Stimulated activated CD8-positive, alpha-beta memory T cell treated with anti-CD3 and anti-CD28 coated beads, Interleukin-4, amount 100 ng/mL, for 24 hours (primary cell): ENCODE data around the gene HUS1B.
A peak's percentile ranks its signal among the peaks of the same experiment; 100 is the strongest.
"Not testable (repeated sequence)": the region's sequence is repeated elsewhere in the genome, so short reads cannot be mapped to it uniquely, and the experiment has no call there.

Experiments used
- DNase-seq: peaks from one replicate; pipeline ENCODE4 v3.0.0-alpha.2; 2020; ENCODE audit warnings: low read depth

The HUS1B gene

GRCh38 chr6:656460-657252 lies at the start of gene HUS1B:
Gene HUS1B (minus strand): TSS chr6:657100. CDS start chr6:656944, 156 bp downstream.
- DNase-seq, result no peak

- DNase-seq, result no peak
These were observed 49.2 kb upstream of the HUS1B start for GRCh38 chr6:706146-706545.

- DNase-seq, result no peak
These were observed 48.1 kb upstream of the HUS1B start for GRCh38 chr6:705047-705446.

GRCh38 chr6:704046-704445 lies 47.1 kb upstream of the HUS1B start:
- no peak for DNase-seq

GRCh38 chr6:703552-703951 lies 46.7 kb upstream of the HUS1B start:
- no peak for DNase-seq

GRCh38 chr6:701700-702479 lies 45.0 kb upstream of the HUS1B start:
- DNase-seq, result no peak

- no peak for DNase-seq
These were observed 44.3 kb upstream of the HUS1B start for GRCh38 chr6:701215-701614.

GRCh38 chr6:700490-700889 lies 43.6 kb upstream of the HUS1B start:
- no peak for DNase-seq

- DNase-seq, result no peak
These were observed 42.4 kb upstream of the HUS1B start for GRCh38 chr6:699319-699718.

- not testable (repeated sequence) for DNase-seq
These were observed 37.7 kb upstream of the HUS1B start for GRCh38 chr6:694431-695126.

GRCh38 chr6:693723-694009 lies 36.8 kb upstream of the HUS1B start:
- DNase-seq, result no peak

- DNase-seq, result peak; percentile 78
These were observed 36.2 kb upstream of the HUS1B start, which contains the start of gene EXOC2 for GRCh38 chr6:692858-693722. Gene EXOC2 (minus strand): TSS chr6:693139. CDS start chr6:637818, 55,321 bp downstream.

- DNase-seq, result peak; percentile 63
These were observed 35.5 kb upstream of the HUS1B start for GRCh38 chr6:692356-692851.

- no peak for DNase-seq
These were observed 32.3 kb upstream of the HUS1B start for GRCh38 chr6:689223-689622.

- DNase-seq, result no peak
These were observed 29.6 kb upstream of the HUS1B start for GRCh38 chr6:686497-686896.

- DNase-seq, result no peak
These were observed 28.1 kb upstream of the HUS1B start for GRCh38 chr6:684831-685636.

- DNase-seq, result no peak
These were observed 27.0 kb upstream of the HUS1B start for GRCh38 chr6:683742-684440.

GRCh38 chr6:680666-681340 lies 23.9 kb upstream of the HUS1B start:
- no peak for DNase-seq

GRCh38 chr6:680251-680650 lies 23.4 kb upstream of the HUS1B start:
- DNase-seq, result no peak

GRCh38 chr6:679282-679681 lies 22.4 kb upstream of the HUS1B start:
- DNase-seq, result no peak
